IPS DF 4.7 (cell line): ENCODE results near the gene NEIL3.
"Not testable (repeated sequence)": the region's sequence is repeated elsewhere in the genome, so short reads cannot be mapped to it uniquely, and the experiment has no call there.

Experiments
- DNase-seq: peaks from one replicate; pipeline ENCODE4 v3.0.0-alpha.2; 2013; ENCODE audit warnings: low spot score; ENCODE audit errors: extremely low read depth

NEIL3 gene

GRCh38 chr4:177302371-177303100 is 7.1 kb upstream of the NEIL3 start:
- no peak for DNase-seq

- DNase-seq = no peak
These were observed 5.6 kb upstream of the NEIL3 start for GRCh38 chr4:177304094-177304493.

- not testable (repeated sequence) for DNase-seq
These were observed 4.8 kb upstream of the NEIL3 start for GRCh38 chr4:177304864-177305263.

- no peak for DNase-seq
These were observed 1.5 kb upstream of the NEIL3 start for GRCh38 chr4:177308125-177308524.

GRCh38 chr4:177308847-177309521 is 690 bp upstream of the NEIL3 start:
- no peak for DNase-seq

- DNase-seq = no peak
These were observed 1.9 kb downstream of the NEIL3 start for GRCh38 chr4:177311589-177311988.

- no peak for DNase-seq
These were observed 3.6 kb downstream of the NEIL3 start for GRCh38 chr4:177313263-177313662.

GRCh38 chr4:177315767-177316464 is 6.2 kb downstream of the NEIL3 start:
- no peak for DNase-seq

- no peak for DNase-seq
These were observed 11.0 kb downstream of the NEIL3 start for GRCh38 chr4:177320721-177321120.

GRCh38 chr4:177321647-177322046 is 12.0 kb downstream of the NEIL3 start:
- DNase-seq = no peak

GRCh38 chr4:177322266-177322665 is 12.6 kb downstream of the NEIL3 start:
- no peak for DNase-seq

- DNase-seq = no peak
These were observed 13.2 kb downstream of the NEIL3 start for GRCh38 chr4:177322881-177323280.

GRCh38 chr4:177323416-177323815 is 13.7 kb downstream of the NEIL3 start:
- DNase-seq = no peak

GRCh38 chr4:177332119-177332518 is 22.4 kb downstream of the NEIL3 start:
- no peak for DNase-seq

GRCh38 chr4:177339477-177340374 is 30.1 kb downstream of the NEIL3 start:
- DNase-seq = no peak

GRCh38 chr4:177348348-177348747 is 38.7 kb downstream of the NEIL3 start:
- DNase-seq = no peak

GRCh38 chr4:177349191-177349590 is 39.5 kb downstream of the NEIL3 start:
- DNase-seq = no peak

- DNase-seq = no peak
These were observed 42.1 kb downstream of the NEIL3 start for GRCh38 chr4:177351622-177352244.

- DNase-seq = no peak
These were observed 46.5 kb downstream of the NEIL3 start for GRCh38 chr4:177356206-177356605.

- no peak for DNase-seq
These were observed 47.2 kb downstream of the NEIL3 start for GRCh38 chr4:177356921-177357320.

GRCh38 chr4:177367336-177367735 is 57.7 kb downstream of the NEIL3 start:
- no peak for DNase-seq
